Measurements from ENCODE around the gene DIS3L2.

Gene DIS3L2

DNA sequence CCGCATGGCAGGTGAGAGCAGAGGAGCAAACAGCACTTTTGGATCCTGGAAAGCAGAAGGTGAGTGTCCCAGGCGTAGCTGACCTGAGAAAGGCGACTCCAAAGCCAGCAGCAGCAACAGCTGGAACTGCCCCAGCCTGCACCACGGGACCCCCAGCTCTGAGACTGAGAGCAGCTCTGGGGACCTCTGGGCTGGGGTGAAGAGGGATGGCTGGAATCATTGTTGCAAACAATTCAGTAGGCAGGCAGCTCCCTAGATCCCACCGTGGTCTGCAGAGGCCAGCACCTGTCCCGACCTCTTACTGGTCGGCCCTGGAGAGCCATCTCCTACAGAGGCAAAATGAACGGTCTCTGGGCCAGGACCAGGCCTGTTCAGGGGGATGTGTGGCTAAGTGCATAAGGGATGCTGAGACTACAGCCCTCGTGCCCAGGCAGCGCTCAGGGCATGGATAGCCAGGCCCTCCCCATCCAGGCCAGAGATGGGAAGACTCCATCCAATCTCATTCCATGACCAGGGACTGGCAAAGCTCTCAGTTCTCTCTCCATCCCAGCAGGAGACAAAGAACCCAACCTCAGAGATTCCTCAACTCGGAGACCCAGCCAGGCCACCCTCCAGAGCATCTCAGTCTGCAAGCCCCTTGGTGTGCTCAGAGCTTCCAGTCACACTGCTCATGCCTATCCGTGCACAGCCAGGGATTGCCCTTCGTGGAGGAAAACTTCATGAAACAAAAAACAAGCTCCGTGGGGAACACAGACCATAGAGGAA is 378.8 kb downstream of the DIS3L2 start:
- no peak overlapping the region for H3K4me3 ChIP-seq (replicated peaks; ENCODE audit: low read depth, low read length)
- TF ChIP-seq, protein P1, sequence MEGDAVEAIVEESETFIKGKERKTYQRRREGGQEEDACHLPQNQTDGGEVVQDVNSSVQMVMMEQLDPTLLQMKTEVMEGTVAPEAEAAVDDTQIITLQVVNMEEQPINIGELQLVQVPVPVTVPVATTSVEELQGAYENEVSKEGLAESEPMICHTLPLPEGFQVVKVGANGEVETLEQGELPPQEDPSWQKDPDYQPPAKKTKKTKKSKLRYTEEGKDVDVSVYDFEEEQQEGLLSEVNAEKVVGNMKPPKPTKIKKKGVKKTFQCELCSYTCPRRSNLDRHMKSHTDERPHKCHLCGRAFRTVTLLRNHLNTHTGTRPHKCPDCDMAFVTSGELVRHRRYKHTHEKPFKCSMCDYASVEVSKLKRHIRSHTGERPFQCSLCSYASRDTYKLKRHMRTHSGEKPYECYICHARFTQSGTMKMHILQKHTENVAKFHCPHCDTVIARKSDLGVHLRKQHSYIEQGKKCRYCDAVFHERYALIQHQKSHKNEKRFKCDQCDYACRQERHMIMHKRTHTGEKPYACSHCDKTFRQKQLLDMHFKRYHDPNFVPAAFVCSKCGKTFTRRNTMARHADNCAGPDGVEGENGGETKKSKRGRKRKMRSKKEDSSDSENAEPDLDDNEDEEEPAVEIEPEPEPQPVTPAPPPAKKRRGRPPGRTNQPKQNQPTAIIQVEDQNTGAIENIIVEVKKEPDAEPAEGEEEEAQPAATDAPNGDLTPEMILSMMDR (IDR thresholded peaks at IDR 0.05; ENCODE audit: low read depth, low read length, missing control alignments) = no peak
- DNase-seq (ENCODE audit: extremely low read depth, low read depth) = no peak

- DNase-seq (ENCODE audit: extremely low read depth, low read depth) = no peak
- no peak overlapping the region for H3K4me3 ChIP-seq (replicated peaks; ENCODE audit: low read depth, low read length)
- TF ChIP-seq, protein P1 (IDR thresholded peaks at IDR 0.05; ENCODE audit: low read depth, low read length, missing control alignments) = no peak
These were observed 379.7 kb downstream of the DIS3L2 start for GRCh38 chr2:232341061-232341738.

DNA sequence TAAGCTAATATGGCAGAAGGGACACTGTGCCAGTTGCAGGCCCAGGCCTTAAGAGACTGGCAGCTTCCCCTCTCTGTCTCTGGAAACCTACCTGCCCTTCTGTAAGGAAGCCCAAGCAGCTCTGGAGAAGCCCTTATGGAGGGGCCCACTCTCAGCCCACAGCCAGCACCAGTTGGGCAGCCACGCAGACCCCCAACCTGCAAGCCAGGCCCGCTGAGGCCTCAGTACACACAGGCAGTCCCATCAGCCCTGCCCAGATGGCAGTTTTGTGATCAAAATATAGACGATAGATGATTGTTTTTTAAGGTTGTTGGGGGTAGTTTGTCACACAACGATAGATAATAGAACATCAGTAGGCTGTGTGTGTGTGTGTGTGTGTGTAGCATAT is 380.2 kb downstream of the DIS3L2 start:
- TF ChIP-seq, protein P1 (IDR thresholded peaks at IDR 0.05; ENCODE audit: low read depth, low read length, missing control alignments) = no peak
- no peak overlapping the region for H3K4me3 ChIP-seq (replicated peaks; ENCODE audit: low read depth, low read length)
- no peak for DNase-seq (ENCODE audit: extremely low read depth, low read depth)

DNA sequence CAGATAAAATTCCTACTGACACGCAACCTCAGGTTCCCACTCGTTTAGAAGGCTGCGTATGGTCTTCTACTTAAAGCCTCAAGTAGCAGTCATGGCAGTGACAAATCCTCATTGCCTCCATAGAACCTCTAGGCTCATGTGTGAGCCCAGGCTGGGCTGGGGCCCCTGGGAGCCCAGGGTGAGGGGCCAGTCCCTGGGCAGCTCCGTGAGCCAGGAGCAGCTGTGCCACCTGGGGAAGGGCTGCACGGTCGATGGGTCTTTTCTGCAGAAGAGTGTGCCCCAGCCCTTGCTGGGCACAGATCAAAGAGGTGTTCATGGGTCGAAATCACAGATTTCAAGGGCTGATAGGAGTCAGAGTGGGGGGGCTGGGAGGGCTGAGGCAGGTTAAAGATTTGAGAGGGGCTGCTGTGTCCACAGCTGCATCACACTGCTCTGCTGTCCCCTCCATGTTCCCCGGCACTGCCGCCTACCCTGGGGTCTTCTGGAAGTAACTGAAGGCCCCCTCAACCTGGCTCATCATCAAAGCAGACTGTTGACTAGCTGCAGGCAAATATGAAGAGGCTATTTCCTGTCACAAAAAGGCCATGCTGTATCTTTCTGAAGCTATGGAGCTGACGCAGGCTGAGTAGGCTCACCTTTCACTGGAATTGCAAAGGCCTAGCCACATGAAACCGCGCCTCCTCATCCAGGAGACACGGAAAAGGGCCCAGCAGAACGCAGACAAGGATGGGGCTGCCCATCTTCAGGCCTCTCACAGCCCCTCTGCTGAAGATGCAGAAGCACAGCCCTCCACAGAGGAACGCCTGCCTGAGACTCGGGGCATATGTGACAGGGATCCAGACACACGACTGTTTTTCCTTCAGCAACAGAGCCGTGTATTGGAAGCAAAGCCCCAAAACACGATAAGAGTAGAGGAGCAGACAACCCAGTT is 381.4 kb downstream of the DIS3L2 start:
- TF ChIP-seq, protein P1 (IDR thresholded peaks at IDR 0.05; ENCODE audit: low read depth, low read length, missing control alignments) = no peak
- DNase-seq (ENCODE audit: extremely low read depth, low read depth) = no peak
- H3K4me3 ChIP-seq (replicated peaks; ENCODE audit: low read depth, low read length) = no peak overlapping the region

GRCh38 chr2:232343821-232344220 is 382.3 kb downstream of the DIS3L2 start:
- no peak overlapping the region for H3K4me3 ChIP-seq (replicated peaks; ENCODE audit: low read depth, low read length)
- no peak for DNase-seq (ENCODE audit: extremely low read depth, low read depth)

DNA sequence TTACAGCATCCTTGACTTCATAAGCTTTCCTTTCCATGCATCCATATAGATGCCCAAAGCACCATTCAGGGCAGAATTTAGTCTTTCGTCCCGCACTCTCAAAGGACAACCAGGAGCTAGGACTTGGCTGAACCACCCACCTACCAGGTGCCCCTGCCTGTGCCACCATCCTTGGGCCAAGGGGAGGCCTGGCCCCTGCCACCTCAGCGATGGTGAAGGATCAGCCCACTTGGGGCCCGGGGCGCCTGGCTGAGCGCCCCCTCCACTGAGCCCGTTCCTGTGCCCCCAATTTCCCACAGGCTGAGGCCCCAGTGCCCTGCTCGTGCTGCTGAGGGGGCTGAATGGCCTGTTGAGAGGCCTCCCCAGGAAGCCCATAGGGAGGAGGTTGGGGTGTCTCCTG is 383.7 kb downstream of the DIS3L2 start:
- no peak for DNase-seq (ENCODE audit: extremely low read depth, low read depth)
- H3K4me3 ChIP-seq (replicated peaks; ENCODE audit: low read depth, low read length) = no peak overlapping the region
- TF ChIP-seq, protein P1 (IDR thresholded peaks at IDR 0.05; ENCODE audit: low read depth, low read length, missing control alignments) = no peak

More at GRCh38 chr2:232343821-232344220, 382.3 kb downstream of the DIS3L2 start:
- TF ChIP-seq, protein P1 (IDR thresholded peaks at IDR 0.05; ENCODE audit: low read depth, low read length, missing control alignments) = no peak

Data from HFF-Myc (cell line).